ENCODE data around the gene MARK3. TPM values are rescaled to one million over a fixed set of nuclear protein-coding genes. Genes with fewer than 3 reads are reported as not detected.

The MARK3 gene
- total RNA-seq, 1 experiment from 2014 or later = 78.0 TPM

DNA sequence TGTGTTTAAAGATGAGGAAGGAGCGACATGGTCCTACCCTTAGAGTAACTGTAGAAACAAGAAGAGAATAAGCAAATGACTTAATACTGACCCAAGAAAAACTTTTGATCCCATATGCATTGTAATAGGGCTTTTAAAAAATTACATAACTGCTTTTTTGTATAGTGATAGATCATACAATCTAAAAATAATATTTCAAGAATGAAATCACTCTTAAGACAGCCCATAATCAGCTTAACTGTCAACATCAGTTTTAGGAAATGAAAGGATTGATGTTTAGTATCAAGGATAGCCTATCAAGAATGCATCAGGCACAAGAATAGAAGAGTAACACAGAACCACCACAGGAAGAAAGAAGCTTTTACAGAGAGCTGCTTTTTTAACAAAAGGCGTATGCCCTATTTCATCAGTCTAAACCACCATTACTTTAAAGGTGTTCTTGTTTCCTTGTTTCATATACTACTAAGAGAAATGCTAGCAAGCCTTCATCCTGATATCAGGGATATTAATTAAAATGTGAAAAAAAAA is 64.5 kb downstream of the MARK3 start:
- H3K27me3 Mint-ChIP-seq (ENCODE audit: insufficient read depth, unreplicated experiment) = no peaks in the 10 kb centered on the region
- Histone ChIP-seq H3K9me3 (no peaks in the 10 kb centered on the region), H3K27me3 (replicated peaks; ENCODE audit: control insufficient read depth, insufficient read depth, low read length) (no peaks in the 10 kb centered on the region), H3K4me3 (ENCODE audit: low read depth, low read length) (no peak overlapping the region), H3K4me1 (peaks cover 7% of the 10 kb centered on the region), H3K36me3 (ENCODE audit: control insufficient read depth, insufficient read depth, low read length) (no peaks in the 10 kb centered on the region; the same call in 1 of the 2 replicates)
- peaks cover 18% of the 10 kb centered on the region for H3K4me1 Mint-ChIP-seq (ENCODE audit: low read depth, unreplicated experiment)
- no peaks in the 10 kb centered on the region for H3K9me3 Mint-ChIP-seq (ENCODE audit: unreplicated experiment)
- peaks cover 21% of the 10 kb centered on the region for H3K36me3 Mint-ChIP-seq (ENCODE audit: insufficient read depth, unreplicated experiment)
- intact Hi-C loops (cut with micrococcal nuclease; ENCODE audit: unreplicated experiment) = no loop called here
- BruUV-seq (replicated peaks) = no TSS peak
- ChIA-PET POLR2A (no interaction called here), CTCF (no interaction called here)
- H3K4me3 Mint-ChIP-seq (ENCODE audit: unreplicated experiment) = no peak overlapping the region
- no peak overlapping the region for H3K27ac Mint-ChIP-seq (ENCODE audit: unreplicated experiment)
- DNase-seq = no peak
- TF ChIP-seq, protein P1, sequence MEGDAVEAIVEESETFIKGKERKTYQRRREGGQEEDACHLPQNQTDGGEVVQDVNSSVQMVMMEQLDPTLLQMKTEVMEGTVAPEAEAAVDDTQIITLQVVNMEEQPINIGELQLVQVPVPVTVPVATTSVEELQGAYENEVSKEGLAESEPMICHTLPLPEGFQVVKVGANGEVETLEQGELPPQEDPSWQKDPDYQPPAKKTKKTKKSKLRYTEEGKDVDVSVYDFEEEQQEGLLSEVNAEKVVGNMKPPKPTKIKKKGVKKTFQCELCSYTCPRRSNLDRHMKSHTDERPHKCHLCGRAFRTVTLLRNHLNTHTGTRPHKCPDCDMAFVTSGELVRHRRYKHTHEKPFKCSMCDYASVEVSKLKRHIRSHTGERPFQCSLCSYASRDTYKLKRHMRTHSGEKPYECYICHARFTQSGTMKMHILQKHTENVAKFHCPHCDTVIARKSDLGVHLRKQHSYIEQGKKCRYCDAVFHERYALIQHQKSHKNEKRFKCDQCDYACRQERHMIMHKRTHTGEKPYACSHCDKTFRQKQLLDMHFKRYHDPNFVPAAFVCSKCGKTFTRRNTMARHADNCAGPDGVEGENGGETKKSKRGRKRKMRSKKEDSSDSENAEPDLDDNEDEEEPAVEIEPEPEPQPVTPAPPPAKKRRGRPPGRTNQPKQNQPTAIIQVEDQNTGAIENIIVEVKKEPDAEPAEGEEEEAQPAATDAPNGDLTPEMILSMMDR (IDR thresholded peaks at IDR 0.05; ENCODE audit: insufficient read depth in 1 of 2, low read depth in 1 of 2, low read length in 1 of 2, severe bottlenecking in 1 of 2, unreplicated experiment in 1 of 2) = no peak

DNA sequence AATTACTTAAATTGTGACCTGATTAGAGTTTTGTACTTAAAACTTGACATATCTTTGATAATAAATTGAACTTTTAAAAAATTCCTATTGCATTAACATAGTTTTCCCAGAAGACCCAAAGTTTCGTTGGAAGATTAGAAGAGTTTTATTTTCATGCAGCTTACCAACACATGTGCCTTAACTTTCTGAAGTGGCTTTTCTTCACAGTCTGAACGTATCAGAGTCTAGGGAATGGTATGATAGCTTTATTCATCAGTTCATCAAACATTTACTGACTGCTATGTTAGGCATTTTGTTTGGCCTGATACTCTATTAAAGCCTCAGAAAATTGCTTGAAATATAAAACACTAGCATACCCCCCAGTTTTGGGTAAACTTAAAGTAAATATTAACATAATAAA is 65.2 kb downstream of the MARK3 start:
- no peak overlapping the region for H3K4me3 Mint-ChIP-seq (ENCODE audit: unreplicated experiment)
- no TSS peak for BruUV-seq (replicated peaks)
- Histone ChIP-seq H3K36me3 (ENCODE audit: control insufficient read depth, insufficient read depth, low read length) (no peaks in the 10 kb centered on the region; the same call in 1 of the 2 replicates), H3K4me1 (no peaks in the 10 kb centered on the region; the same call in 1 of the 2 replicates), H3K27me3 (replicated peaks; ENCODE audit: control insufficient read depth, insufficient read depth, low read length) (no peaks in the 10 kb centered on the region), H3K4me3 (ENCODE audit: low read depth, low read length) (no peak overlapping the region), H3K9me3 (no peaks in the 10 kb centered on the region)
- intact Hi-C loops (cut with micrococcal nuclease; ENCODE audit: unreplicated experiment) = no loop called here
- no peaks in the 10 kb centered on the region for H3K27me3 Mint-ChIP-seq (ENCODE audit: insufficient read depth, unreplicated experiment)
- peaks cover 14% of the 10 kb centered on the region for H3K4me1 Mint-ChIP-seq (ENCODE audit: low read depth, unreplicated experiment)
- TF ChIP-seq, protein P1 (IDR thresholded peaks at IDR 0.05; ENCODE audit: insufficient read depth in 1 of 2, low read depth in 1 of 2, low read length in 1 of 2, severe bottlenecking in 1 of 2, unreplicated experiment in 1 of 2) = no peak
- no peak for DNase-seq
- H3K36me3 Mint-ChIP-seq (ENCODE audit: insufficient read depth, unreplicated experiment) = peaks cover 21% of the 10 kb centered on the region
- ChIA-PET CTCF (no interaction called here), POLR2A (no interaction called here)
- H3K27ac Mint-ChIP-seq (ENCODE audit: unreplicated experiment) = no peak overlapping the region
- no peaks in the 10 kb centered on the region for H3K9me3 Mint-ChIP-seq (ENCODE audit: unreplicated experiment)

DNA sequence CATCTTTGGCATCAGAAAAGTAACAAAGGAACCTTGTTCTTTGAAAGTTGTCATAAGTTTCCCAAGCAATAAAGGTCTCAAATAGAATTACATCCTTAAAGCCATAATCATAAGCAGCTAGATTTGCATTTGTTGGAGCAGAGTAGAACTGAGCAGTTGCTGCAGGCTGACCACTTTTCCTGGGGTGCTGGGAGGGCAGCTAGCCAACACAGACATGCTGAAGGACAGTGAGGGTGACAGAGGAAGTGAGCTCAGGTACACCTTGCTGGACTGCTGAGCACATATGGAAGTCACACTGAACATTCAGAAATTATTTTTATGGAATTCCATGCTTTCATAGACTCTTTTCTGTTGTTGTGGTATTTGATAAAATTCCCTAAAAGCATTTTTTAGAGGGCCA is 66.2 kb downstream of the MARK3 start:
- H3K9me3 ChIP-seq = no peaks in the 10 kb centered on the region
- no peak for DNase-seq
- CTCF ChIA-PET = no interaction called here
- TF ChIP-seq, protein P1 (IDR thresholded peaks at IDR 0.05; ENCODE audit: insufficient read depth in 1 of 2, low read depth in 1 of 2, low read length in 1 of 2, severe bottlenecking in 1 of 2, unreplicated experiment in 1 of 2) = no peak
- POLR2A ChIA-PET = no interaction called here
- Mint-ChIP-seq H3K27ac (ENCODE audit: unreplicated experiment) (no peak overlapping the region), H3K4me1 (ENCODE audit: low read depth, unreplicated experiment) (peaks cover 11% of the 10 kb centered on the region), H3K4me3 (ENCODE audit: unreplicated experiment) (no peak overlapping the region), H3K9me3 (ENCODE audit: unreplicated experiment) (no peaks in the 10 kb centered on the region), H3K27me3 (ENCODE audit: insufficient read depth, unreplicated experiment) (no peaks in the 10 kb centered on the region), H3K36me3 (ENCODE audit: insufficient read depth, unreplicated experiment) (peaks cover 15% of the 10 kb centered on the region)
- H3K4me1 ChIP-seq = no peaks in the 10 kb centered on the region
- no TSS peak for BruUV-seq (replicated peaks)
- no peaks in the 10 kb centered on the region for H3K27me3 ChIP-seq (replicated peaks; ENCODE audit: control insufficient read depth, insufficient read depth, low read length)
- intact Hi-C loops (cut with micrococcal nuclease; ENCODE audit: unreplicated experiment) = no loop called here
- no peaks in the 10 kb centered on the region; the same call in 1 of the 2 replicates for H3K36me3 ChIP-seq (ENCODE audit: control insufficient read depth, insufficient read depth, low read length)
- H3K4me3 ChIP-seq (ENCODE audit: low read depth, low read length) = no peak overlapping the region

Measured in Caco-2 (cell line).